Fibroblast of mammary gland (primary cell): ENCODE results near the gene KIF26B.

ENCODE experiments used
- DNase-seq: peaks from one replicate; pipeline ENCODE4 v3.0.0-alpha.2; 2010; ENCODE audit warnings: low read depth
- H3K4me3 ChIP-seq: 2 replicates; pipeline ENCODE4 v1.5.1; 2011; ENCODE audit warnings: low read depth, mild to moderate bottlenecking, low read length, moderate library complexity; ENCODE audit not compliant: control insufficient read depth
- TF ChIP-seq, protein P1 (sequence below): conservative IDR thresholded peaks from 2 replicates; pipeline ENCODE4 v1.5.1; 2011; ENCODE audit warnings: low read depth, low read length, inconsistent platforms; ENCODE audit not compliant: control insufficient read depth, insufficient read depth

Gene KIF26B

DNA sequence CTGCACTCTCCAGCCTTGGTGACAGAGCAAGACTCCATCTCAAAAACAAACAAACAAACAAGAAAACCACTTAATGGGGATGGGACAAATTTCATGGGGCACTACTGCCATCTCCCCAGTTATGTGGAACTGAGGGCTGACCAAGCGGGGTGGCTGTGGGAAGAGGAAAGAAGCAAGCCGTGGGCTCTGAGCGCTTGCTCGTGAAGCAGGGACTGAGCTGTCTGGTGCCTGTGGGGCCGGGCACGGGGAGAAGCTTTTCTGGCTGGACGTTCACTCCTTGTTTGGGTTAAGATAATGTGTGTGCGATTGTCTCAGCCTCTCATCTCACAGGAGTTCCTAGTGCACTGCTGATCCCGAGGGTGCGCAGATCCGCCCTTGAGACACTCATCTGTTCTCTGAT, 22.0 kb upstream of the KIF26B start:
- no peak for DNase-seq
- no peak overlapping the region for H3K4me3 ChIP-seq
- TF ChIP-seq, protein P1, sequence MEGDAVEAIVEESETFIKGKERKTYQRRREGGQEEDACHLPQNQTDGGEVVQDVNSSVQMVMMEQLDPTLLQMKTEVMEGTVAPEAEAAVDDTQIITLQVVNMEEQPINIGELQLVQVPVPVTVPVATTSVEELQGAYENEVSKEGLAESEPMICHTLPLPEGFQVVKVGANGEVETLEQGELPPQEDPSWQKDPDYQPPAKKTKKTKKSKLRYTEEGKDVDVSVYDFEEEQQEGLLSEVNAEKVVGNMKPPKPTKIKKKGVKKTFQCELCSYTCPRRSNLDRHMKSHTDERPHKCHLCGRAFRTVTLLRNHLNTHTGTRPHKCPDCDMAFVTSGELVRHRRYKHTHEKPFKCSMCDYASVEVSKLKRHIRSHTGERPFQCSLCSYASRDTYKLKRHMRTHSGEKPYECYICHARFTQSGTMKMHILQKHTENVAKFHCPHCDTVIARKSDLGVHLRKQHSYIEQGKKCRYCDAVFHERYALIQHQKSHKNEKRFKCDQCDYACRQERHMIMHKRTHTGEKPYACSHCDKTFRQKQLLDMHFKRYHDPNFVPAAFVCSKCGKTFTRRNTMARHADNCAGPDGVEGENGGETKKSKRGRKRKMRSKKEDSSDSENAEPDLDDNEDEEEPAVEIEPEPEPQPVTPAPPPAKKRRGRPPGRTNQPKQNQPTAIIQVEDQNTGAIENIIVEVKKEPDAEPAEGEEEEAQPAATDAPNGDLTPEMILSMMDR = no peak

DNA sequence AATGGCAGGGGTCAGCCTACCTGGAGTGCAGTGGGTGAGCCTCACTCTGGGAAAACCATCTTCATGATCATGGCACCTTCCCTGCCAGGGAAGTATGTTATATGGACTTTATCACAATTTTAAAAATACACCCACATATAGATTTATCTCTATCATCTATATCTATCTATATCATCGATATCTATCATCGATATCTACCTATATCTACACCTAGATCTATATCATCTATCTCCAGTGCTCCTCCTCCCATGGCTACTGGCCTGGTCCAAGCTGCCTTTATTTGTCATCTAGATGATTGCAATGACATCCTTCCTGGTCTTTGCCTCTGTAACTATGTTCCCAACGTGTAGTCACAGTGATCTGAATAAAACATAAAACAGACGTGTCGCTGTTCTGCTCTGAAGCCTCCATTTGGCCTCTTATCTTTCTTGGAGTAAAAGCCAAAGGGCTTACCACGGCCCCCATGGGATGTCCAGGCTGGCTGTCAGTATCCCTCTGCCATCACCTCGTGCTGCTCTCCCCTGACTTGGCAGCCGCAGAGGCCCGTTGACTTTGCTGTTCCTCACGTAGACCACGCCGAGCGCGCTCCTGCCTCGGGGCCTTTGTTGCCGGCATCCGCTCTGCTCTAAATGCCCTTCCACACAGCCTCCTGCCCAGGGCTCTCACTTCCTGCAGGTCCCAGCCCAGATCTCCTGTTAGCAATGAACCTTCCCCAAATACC, 20.6 kb upstream of the KIF26B start:
- no peak for DNase-seq
- no peak overlapping the region for H3K4me3 ChIP-seq
- TF ChIP-seq, protein P1 = no peak

DNA sequence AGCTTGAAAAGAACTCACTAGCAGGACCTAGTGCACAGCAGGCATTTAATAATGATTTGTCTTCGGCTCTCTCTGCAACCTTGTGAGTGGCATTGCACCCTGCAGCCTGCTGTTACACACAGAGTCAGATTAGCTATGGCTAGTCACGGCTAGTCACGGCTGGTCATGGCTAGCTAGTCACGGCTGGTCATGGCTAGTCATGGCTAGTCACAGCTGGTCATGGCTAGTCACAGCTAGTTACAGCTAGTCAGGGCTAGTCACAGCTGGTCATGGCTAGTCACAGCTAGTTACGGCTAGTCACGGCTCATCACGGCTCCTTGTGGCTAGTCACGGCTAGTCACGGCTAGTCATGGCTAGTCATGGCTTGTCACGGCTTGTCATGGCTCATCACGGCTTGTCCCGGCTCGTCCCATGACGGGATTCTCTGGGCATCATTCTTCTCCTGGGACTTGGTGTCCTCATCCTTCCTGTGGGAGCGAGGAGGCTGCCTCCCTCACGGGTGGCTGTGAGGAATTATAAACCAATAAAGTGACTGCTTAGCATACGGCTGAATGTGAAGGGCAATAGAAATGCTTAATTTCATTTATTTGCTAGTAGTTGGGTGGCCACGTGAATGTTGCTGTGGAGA, 12.5 kb upstream of the KIF26B start:
- TF ChIP-seq, protein P1 = no peak
- no peak overlapping the region for H3K4me3 ChIP-seq
- DNase-seq = no peak

DNA sequence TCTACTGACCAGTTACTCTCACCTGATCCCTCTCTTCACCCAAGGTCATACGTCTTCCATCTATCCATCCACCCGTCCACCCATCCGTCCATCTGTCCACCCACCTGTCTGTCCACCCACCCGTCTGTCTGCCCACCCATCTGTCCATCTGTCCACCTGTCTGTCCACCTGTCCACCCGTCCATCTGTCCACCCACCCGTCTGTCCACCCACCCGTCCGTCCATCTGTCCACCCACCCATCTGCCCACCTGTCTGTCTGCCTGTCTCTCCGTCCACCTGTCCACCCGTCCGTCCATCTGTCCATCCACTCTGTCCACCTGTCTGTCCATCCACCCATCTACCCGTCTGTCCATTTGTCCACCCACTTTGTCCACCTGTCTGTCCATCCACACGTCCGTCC, 11.8 kb upstream of the KIF26B start:
- no peak overlapping the region for H3K4me3 ChIP-seq
- TF ChIP-seq, protein P1 = no peak
- DNase-seq = no peak

DNA sequence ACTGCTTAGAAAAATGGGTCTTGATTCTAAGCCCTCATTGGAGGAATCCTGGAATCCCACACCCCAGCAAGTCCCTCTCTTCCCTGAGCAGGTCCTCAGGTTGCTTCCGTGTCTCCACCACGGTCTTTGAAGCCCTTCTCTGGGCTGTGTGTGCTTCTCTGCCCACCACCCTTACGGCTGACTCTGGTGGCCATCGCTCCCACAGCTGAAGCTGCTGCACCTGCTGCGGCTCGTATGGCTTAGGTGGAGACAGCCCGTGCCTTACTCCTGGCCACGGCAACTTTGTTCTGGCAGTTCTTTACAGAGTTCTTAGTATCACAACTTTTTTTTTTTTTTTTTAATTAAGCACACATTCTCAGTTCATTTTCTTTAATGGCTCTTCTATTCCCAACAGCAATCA, 10.9 kb upstream of the KIF26B start:
- H3K4me3 ChIP-seq = no peak overlapping the region
- no peak for DNase-seq
- TF ChIP-seq, protein P1 = no peak

DNA sequence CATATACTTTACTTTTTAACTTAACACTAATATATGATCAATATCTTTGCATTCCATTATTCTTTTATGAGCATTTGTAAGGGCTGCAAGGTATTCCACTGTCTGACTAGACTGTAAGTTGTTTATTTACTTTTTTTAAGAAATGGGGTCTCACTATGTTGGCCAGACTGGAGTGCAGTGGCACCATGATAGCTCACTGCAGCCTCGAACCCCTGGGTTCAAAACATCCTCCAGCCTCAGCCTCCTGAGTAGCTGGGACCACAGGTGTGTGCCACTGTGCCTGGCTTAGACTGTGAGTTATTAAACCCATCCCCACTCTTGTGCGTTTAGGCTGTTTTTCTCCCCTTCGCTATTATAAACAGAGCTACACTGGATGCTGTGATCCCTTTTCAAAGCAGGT, 6.7 kb upstream of the KIF26B start:
- DNase-seq = no peak
- TF ChIP-seq, protein P1 = no peak
- no peak overlapping the region for H3K4me3 ChIP-seq

DNA sequence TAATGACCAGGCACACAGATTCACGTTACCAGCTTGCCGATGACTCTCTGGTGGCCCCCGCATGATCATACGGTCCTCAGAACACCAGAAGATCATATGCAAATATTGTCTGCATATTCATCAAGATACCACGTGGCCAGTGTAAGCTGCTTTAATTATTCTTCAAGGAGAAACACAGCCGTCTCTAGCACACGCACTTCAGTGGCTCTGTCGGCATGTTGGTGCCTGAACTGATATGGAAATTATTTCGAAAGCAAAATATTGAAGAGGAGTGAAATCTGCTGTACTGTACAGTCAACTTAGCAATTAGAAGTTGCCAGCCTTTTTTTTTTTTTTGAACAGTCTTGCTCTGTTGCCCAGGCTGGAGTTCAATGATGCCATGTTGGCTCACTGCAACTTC, 5.9 kb upstream of the KIF26B start:
- TF ChIP-seq, protein P1 = no peak
- no peak for DNase-seq
- no peak overlapping the region for H3K4me3 ChIP-seq
